ENCODE measurements around the gene HOXC5. TPM values are rescaled to one million over a fixed set of nuclear protein-coding genes. Genes with fewer than 3 reads are reported as not detected.

The HOXC5 gene
- total RNA-seq, 5 donors from 2014 or later (not counting 1 experiment from before 2014, with no cell fraction given): not detected

GRCh38 chr12:54047160-54047963 lies 14.5 kb downstream of the HOXC5 start:
- POLR2A ChIA-PET: no interaction called here
- Histone ChIP-seq H3K36me3 (ENCODE audit: control insufficient read depth in 2 of 2, extremely low read depth in 1 of 2, insufficient read depth in 1 of 2, low read length in 1 of 2) (no peaks in the 10 kb centered on the region), H3K27ac (ENCODE audit: low read length) (no peak overlapping the region), H3K4me1 (ENCODE audit: control insufficient read depth in 1 of 2, extremely low read depth in 1 of 2, insufficient read depth in 2 of 2, low read length in 2 of 2) (peaks cover 0 to 40% of the 10 kb centered on the region in 2 experiments), H3K4me3 (ENCODE audit: control insufficient read depth in 1 of 2, extremely low read depth in 1 of 2, low read length in 1 of 2) (peak overlapping the region in 1 of 2 donors; percentile 18), H3K27me3 (replicated peaks in 1 of 2; ENCODE audit: control insufficient read depth in 2 of 2, extremely low read depth in 1 of 2, insufficient read depth in 2 of 2, low read length in 1 of 2) (peaks cover 30 to 88% of the 10 kb centered on the region in 2 experiments), H3K9me3 (no peaks in the 10 kb centered on the region)
- no peaks in the 10 kb centered on the region for H3K9me3 Mint-ChIP-seq
- no peaks in the 10 kb centered on the region for H3K36me3 Mint-ChIP-seq
- H3K27me3 Mint-ChIP-seq: peaks cover 90 to 97% of the 10 kb centered on the region in 2 donors
- ATAC-seq (replicated peaks in 1 of 4): no peak
- CTCF ChIA-PET: no interaction called here
- no peak overlapping the region for H3K27ac Mint-ChIP-seq
- WGBS (ENCODE audit: insufficient coverage): 14% methylated on average over 57 of the region's 61 CpGs
- DNase-seq: no peak
- H3K4me3 Mint-ChIP-seq: peak overlapping the region; percentile 28 to 62 (median 28)
- peaks cover 27 to 37% (median 37%) of the 10 kb centered on the region in 3 donors for H3K4me1 Mint-ChIP-seq

- no peak overlapping the region for H3K4me3 ChIP-seq (ENCODE audit: control insufficient read depth in 1 of 2, extremely low read depth in 1 of 2, low read length in 1 of 2)
- POLR2A ChIA-PET: no interaction called here
- H3K9me3 ChIP-seq: no peaks in the 10 kb centered on the region
- H3K27me3 ChIP-seq (replicated peaks in 1 of 2; ENCODE audit: control insufficient read depth in 2 of 2, extremely low read depth in 1 of 2, insufficient read depth in 2 of 2, low read length in 1 of 2): peaks cover 27 to 88% of the 10 kb centered on the region in 2 experiments
- no peaks in the 10 kb centered on the region for H3K9me3 Mint-ChIP-seq
- no peaks in the 10 kb centered on the region for H3K36me3 Mint-ChIP-seq
- ATAC-seq (replicated peaks in 1 of 4) (no peak), DNase-seq (no peak)
- peak overlapping the region in 1 of 3 donors; percentile 62 for H3K4me3 Mint-ChIP-seq
- CTCF ChIA-PET: no interaction called here
- no peak overlapping the region for H3K27ac Mint-ChIP-seq
- peaks cover 88 to 96% of the 10 kb centered on the region in 2 donors for H3K27me3 Mint-ChIP-seq
- peaks cover 1 to 46% of the 10 kb centered on the region in 2 experiments for H3K4me1 ChIP-seq (ENCODE audit: control insufficient read depth in 1 of 2, extremely low read depth in 1 of 2, insufficient read depth in 2 of 2, low read length in 2 of 2)
- WGBS (ENCODE audit: insufficient coverage): 30% methylated on average over 5 of the region's 8 CpGs
- H3K36me3 ChIP-seq (ENCODE audit: control insufficient read depth in 2 of 2, extremely low read depth in 1 of 2, insufficient read depth in 1 of 2, low read length in 1 of 2): no peaks in the 10 kb centered on the region
- H3K27ac ChIP-seq (ENCODE audit: low read length): no peak overlapping the region
- peaks cover 33 to 42% (median 42%) of the 10 kb centered on the region in 3 donors for H3K4me1 Mint-ChIP-seq
Observed at GRCh38 chr12:54047964-54048303, 15.1 kb downstream of the HOXC5 start.

DNA sequence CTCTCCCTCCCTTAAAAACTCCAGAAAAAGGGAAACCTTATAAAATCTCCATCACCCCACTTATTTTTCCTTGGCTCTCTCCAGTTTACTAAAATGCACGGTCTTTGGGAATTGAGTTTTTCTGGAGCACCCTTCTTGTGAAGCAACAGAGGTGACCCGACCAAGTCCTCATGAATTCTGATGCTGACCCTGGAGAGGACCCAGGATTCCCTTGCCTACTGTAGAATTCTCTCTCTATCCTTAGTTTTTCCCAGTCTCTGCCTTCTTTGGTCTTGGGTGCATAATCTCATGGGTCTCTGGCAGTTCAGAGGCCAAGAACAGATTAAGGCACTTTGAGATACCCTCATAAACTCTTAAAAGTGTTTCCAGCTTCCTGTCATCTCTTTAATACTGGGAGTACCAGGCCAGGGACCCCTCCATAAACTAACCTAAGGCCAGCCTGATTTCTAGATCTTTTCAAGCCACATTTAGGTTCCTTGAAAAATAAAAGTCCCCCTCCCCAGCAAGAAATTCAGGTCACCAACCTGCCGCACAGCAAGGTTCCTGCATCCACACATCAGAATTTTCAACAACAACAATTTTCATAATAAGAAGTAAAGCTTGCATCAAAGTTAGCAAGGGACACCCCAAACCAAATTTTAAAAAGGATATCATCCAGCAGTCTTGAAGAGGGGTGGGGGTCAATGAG lies 15.7 kb downstream of the HOXC5 start:
- Mint-ChIP-seq H3K9me3 (no peaks in the 10 kb centered on the region), H3K36me3 (no peaks in the 10 kb centered on the region), H3K4me1 (peaks cover 36 to 46% (median 45%) of the 10 kb centered on the region in 3 donors), H3K27ac (peak overlapping the region in 1 of 2 donors; percentile 28), H3K4me3 (no peak overlapping the region), H3K27me3 (peaks cover 86 to 97% of the 10 kb centered on the region in 2 donors)
- ATAC-seq (replicated peaks in 1 of 4) (no peak), DNase-seq (no peak)
- ChIA-PET POLR2A (no interaction called here), CTCF (interaction anchor here in 1 of 2 donors (0.6 kb wide), 1 partner anchor 146 kb away, joined by 3 read pairs; no protein-coding TSS in a partner anchor)
- H3K27me3 ChIP-seq (replicated peaks in 1 of 2; ENCODE audit: control insufficient read depth in 2 of 2, extremely low read depth in 1 of 2, insufficient read depth in 2 of 2, low read length in 1 of 2): peaks cover 28 to 88% of the 10 kb centered on the region in 2 experiments
- no peaks in the 10 kb centered on the region for H3K36me3 ChIP-seq (ENCODE audit: control insufficient read depth in 2 of 2, extremely low read depth in 1 of 2, insufficient read depth in 1 of 2, low read length in 1 of 2)
- no peaks in the 10 kb centered on the region for H3K9me3 ChIP-seq
- WGBS (ENCODE audit: insufficient coverage): 8% methylated on average over 2 of the region's 3 CpGs
- peaks cover 4 to 52% of the 10 kb centered on the region in 2 experiments for H3K4me1 ChIP-seq (ENCODE audit: control insufficient read depth in 1 of 2, extremely low read depth in 1 of 2, insufficient read depth in 2 of 2, low read length in 2 of 2)
- H3K4me3 ChIP-seq (ENCODE audit: control insufficient read depth in 1 of 2, extremely low read depth in 1 of 2, low read length in 1 of 2): no peak overlapping the region
- H3K27ac ChIP-seq (ENCODE audit: low read length): no peak overlapping the region

- peaks cover 40 to 46% (median 40%) of the 10 kb centered on the region in 3 donors for H3K4me1 Mint-ChIP-seq
- no peak for ATAC-seq (replicated peaks in 1 of 4)
- Histone ChIP-seq H3K9me3 (no peaks in the 10 kb centered on the region), H3K4me1 (ENCODE audit: control insufficient read depth in 1 of 2, extremely low read depth in 1 of 2, insufficient read depth in 2 of 2, low read length in 2 of 2) (peaks cover 4 to 52% of the 10 kb centered on the region in 2 experiments), H3K27ac (ENCODE audit: low read length) (no peak overlapping the region), H3K36me3 (ENCODE audit: control insufficient read depth in 2 of 2, extremely low read depth in 1 of 2, insufficient read depth in 1 of 2, low read length in 1 of 2) (no peaks in the 10 kb centered on the region), H3K4me3 (ENCODE audit: control insufficient read depth in 1 of 2, extremely low read depth in 1 of 2, low read length in 1 of 2) (no peak overlapping the region), H3K27me3 (replicated peaks in 1 of 2; ENCODE audit: control insufficient read depth in 2 of 2, extremely low read depth in 1 of 2, insufficient read depth in 2 of 2, low read length in 1 of 2) (peaks cover 28 to 87% of the 10 kb centered on the region in 2 experiments)
- no peak for DNase-seq
- H3K4me3 Mint-ChIP-seq: no peak overlapping the region
- H3K27ac Mint-ChIP-seq: no peak overlapping the region
- ChIA-PET POLR2A (no interaction called here), CTCF (interaction anchor here in 1 of 2 donors (0.6 kb wide), 1 partner anchor 147 kb away, joined by 3 read pairs; no protein-coding TSS in a partner anchor)
- 57% methylated on average over 5 of the region's 6 CpGs for WGBS (ENCODE audit: insufficient coverage)
- H3K27me3 Mint-ChIP-seq: peaks cover 80 to 97% of the 10 kb centered on the region in 2 donors
- no peaks in the 10 kb centered on the region for H3K9me3 Mint-ChIP-seq
- no peaks in the 10 kb centered on the region for H3K36me3 Mint-ChIP-seq
Observed at GRCh38 chr12:54049108-54049507, 16.3 kb downstream of the HOXC5 start.

- Mint-ChIP-seq H3K36me3 (no peaks in the 10 kb centered on the region), H3K4me3 (no peak overlapping the region), H3K27me3 (peaks cover 76 to 93% of the 10 kb centered on the region in 2 donors), H3K9me3 (no peaks in the 10 kb centered on the region), H3K4me1 (peaks cover 39 to 49% (median 44%) of the 10 kb centered on the region in 3 donors), H3K27ac (peak overlapping the region in 1 of 2 donors; percentile 10)
- ATAC-seq (replicated peaks in 1 of 4) (no peak), DNase-seq (no peak)
- CTCF ChIA-PET: interaction anchor here in 1 of 2 donors (0.5 to 1.1 kb wide), 3 partner anchors 11 to 33 kb away, joined by 3 to 4 read pairs (median 3); no protein-coding TSS in a partner anchor
- POLR2A ChIA-PET: no interaction called here
- Histone ChIP-seq H3K9me3 (no peaks in the 10 kb centered on the region), H3K27me3 (replicated peaks in 1 of 2; ENCODE audit: control insufficient read depth in 2 of 2, extremely low read depth in 1 of 2, insufficient read depth in 2 of 2, low read length in 1 of 2) (peaks cover 29 to 82% of the 10 kb centered on the region in 2 experiments), H3K27ac (ENCODE audit: low read length) (no peak overlapping the region), H3K4me3 (ENCODE audit: control insufficient read depth in 1 of 2, extremely low read depth in 1 of 2, low read length in 1 of 2) (no peak overlapping the region), H3K36me3 (ENCODE audit: control insufficient read depth in 2 of 2, extremely low read depth in 1 of 2, insufficient read depth in 1 of 2, low read length in 1 of 2) (no peaks in the 10 kb centered on the region), H3K4me1 (ENCODE audit: control insufficient read depth in 1 of 2, extremely low read depth in 1 of 2, insufficient read depth in 2 of 2, low read length in 2 of 2) (peaks cover 4 to 56% of the 10 kb centered on the region in 2 experiments)
- WGBS (ENCODE audit: insufficient coverage): no CpG with 5 or more reads among the region's 2 CpGs
Observed at GRCh38 chr12:54050482-54050810, 17.6 kb downstream of the HOXC5 start.

- Histone ChIP-seq H3K4me1 (ENCODE audit: control insufficient read depth in 1 of 2, extremely low read depth in 1 of 2, insufficient read depth in 2 of 2, low read length in 2 of 2) (peaks cover 4 to 56% of the 10 kb centered on the region in 2 experiments), H3K9me3 (no peaks in the 10 kb centered on the region), H3K27me3 (replicated peaks in 1 of 2; ENCODE audit: control insufficient read depth in 2 of 2, extremely low read depth in 1 of 2, insufficient read depth in 2 of 2, low read length in 1 of 2) (peaks cover 30 to 76% of the 10 kb centered on the region in 2 experiments), H3K4me3 (ENCODE audit: control insufficient read depth in 1 of 2, extremely low read depth in 1 of 2, low read length in 1 of 2) (no peak overlapping the region), H3K27ac (ENCODE audit: low read length) (no peak overlapping the region), H3K36me3 (ENCODE audit: control insufficient read depth in 2 of 2, extremely low read depth in 1 of 2, insufficient read depth in 1 of 2, low read length in 1 of 2) (no peaks in the 10 kb centered on the region)
- ChIA-PET CTCF (interaction anchor here in 1 of 2 donors (0.5 to 1.1 kb wide), 3 partner anchors 12 to 34 kb away, joined by 3 to 4 read pairs (median 3); no protein-coding TSS in a partner anchor), POLR2A (no interaction called here)
- Mint-ChIP-seq H3K9me3 (no peaks in the 10 kb centered on the region), H3K36me3 (no peaks in the 10 kb centered on the region), H3K27me3 (peaks cover 76 to 94% of the 10 kb centered on the region in 2 donors), H3K27ac (no peak overlapping the region), H3K4me3 (no peak overlapping the region), H3K4me1 (peaks cover 39 to 49% (median 44%) of the 10 kb centered on the region in 3 donors)
- ATAC-seq (replicated peaks in 1 of 4) (no peak), DNase-seq (no peak)
- WGBS (ENCODE audit: insufficient coverage): 27% methylated on average over 3 of the region's 12 CpGs
Observed at GRCh38 chr12:54051026-54051842, 18.4 kb downstream of the HOXC5 start.

Data from T-cell (primary cell).